Measurements from ENCODE around the gene NIBAN1. TPM values are rescaled to one million over a fixed set of nuclear protein-coding genes. Genes with fewer than 3 reads are reported as not detected.

Gene NIBAN1
- total and polyA plus RNA-seq, 2 donors = 148 to 203 TPM

DNA sequence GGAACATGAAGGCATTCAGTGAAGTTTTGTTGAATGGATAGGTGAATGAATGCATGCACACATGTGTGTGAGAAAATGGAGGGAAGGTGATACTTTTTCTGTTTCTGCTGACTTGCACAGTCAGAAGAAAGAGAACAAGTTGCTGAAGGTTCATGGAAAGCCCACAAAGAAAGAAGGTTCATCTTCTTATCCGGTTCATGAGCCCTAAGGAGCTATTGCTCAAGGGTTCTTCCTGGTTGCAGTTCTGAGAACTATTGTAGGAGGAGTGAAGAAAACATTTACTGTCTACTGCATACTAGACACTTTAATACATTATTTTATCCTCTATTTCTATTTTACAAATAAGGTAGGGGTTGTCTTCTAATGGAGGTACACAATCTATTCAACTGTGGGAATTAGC is 13.4 kb upstream of the NIBAN1 start:
- Histone ChIP-seq H3K36me3 (ENCODE audit: insufficient read depth) (no peaks in the 10 kb centered on the region), H3K4me3 (ENCODE audit: low read depth, low read length) (no peak overlapping the region), H3K4me1 (ENCODE audit: insufficient read depth) (no peaks in the 10 kb centered on the region), H3K27ac (ENCODE audit: low read depth) (no peak overlapping the region)
- WGBS = 83% methylated on average over 1 of the region's 1 CpG
- no peak for DNase-seq (ENCODE audit: extremely low spot score)

DNA sequence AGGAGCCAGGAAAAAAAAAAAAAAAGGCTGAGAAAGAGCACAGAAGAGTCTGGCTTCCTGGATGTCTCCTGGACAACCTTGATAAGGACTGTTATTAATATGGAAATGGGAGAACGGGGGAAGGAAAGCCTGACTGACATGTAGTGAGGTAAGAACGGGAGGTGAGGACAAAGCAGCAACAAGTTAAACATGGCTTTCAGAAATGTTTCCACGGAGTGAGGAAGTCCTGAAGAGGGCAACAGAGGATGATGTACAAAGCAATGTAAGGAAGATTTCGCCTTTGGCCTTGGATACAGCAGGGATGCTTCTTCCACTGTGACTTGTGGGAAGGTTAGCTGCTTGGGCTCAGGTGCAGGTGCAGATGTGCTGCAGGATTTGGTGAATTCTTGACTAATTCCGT is 11.9 kb upstream of the NIBAN1 start:
- DNase-seq (ENCODE audit: extremely low spot score) = no peak

DNA sequence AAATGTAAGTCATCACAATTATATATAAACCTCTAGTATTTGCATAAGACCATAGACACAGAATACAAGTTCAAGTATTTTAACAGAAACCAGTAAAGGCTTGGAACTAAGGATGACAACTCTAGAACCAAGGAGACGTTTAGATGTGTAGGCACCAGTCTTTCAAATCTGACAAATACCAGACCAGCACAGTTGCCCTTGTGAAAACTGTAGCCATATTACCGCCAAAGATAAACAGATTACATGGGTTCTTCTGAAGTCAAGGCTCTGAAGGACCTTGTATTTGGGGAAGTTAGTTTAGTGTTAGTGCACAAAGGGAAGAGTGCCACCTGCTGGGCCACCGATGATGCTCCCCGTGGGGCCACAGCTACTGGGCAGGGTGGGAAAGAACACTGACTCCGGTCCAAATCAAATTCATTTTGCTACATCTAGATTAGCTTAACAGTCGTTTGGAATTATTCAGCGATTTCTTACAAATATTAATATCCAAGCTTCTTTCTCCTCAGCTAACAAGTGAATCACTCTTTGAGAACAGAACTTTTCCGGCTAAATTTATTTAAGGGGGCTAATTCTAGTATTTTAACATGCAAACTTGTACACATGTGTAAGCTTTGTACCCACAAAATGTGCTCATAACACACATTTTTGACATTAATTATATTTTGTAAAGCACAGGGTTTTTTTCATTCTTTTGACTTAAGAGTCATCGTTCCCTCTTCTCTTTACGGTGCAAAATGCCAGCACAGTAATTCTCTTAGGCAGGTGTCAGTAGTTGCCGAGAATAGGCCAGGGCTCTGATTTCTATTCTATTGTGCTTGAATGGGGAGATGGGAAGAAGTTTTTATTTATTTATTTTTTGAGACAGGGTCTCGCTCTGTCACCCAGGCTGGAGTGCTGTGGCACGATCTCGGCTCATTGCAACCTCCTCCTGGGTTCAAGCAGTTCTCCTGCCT is 8.0 kb upstream of the NIBAN1 start:
- Histone ChIP-seq H3K36me3 (ENCODE audit: insufficient read depth) (no peaks in the 10 kb centered on the region), H3K4me3 (ENCODE audit: low read depth, low read length) (no peak overlapping the region), H3K27ac (ENCODE audit: low read depth) (no peak overlapping the region), H3K4me1 (ENCODE audit: insufficient read depth) (no peaks in the 10 kb centered on the region)
- no peak for DNase-seq (ENCODE audit: extremely low spot score)
- 50% methylated on average over 14 of the region's 14 CpGs for WGBS

More for the DNA sequence above, 11.9 kb upstream of the NIBAN1 start:
- WGBS = 37% methylated on average over 5 of the region's 5 CpGs
- H3K4me3 ChIP-seq (ENCODE audit: low read depth, low read length) = no peak overlapping the region
- H3K4me1 ChIP-seq (ENCODE audit: insufficient read depth) = no peaks in the 10 kb centered on the region
- no peak overlapping the region for H3K27ac ChIP-seq (ENCODE audit: low read depth)
- H3K36me3 ChIP-seq (ENCODE audit: insufficient read depth) = no peaks in the 10 kb centered on the region

DNA sequence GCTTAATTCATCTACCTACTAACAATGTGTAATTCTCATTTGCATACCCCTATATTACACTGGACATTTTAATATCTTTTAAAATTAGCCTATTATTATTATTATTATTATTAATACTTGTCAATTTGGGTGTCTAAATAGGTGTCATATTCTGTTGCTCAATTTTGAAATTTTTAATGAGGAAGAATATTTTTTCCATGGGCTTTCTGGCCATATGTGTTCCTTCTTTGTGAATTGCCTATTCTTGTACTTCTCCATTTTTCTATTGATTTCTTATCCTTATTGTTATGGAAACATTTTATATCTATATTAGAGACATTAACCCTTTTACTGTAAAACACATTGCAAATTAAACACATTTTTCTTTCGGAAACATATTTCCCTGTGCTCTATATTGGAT is 6.4 kb upstream of the NIBAN1 start:
- no peak overlapping the region for H3K27ac ChIP-seq (ENCODE audit: low read depth)
- no peaks in the 10 kb centered on the region for H3K4me1 ChIP-seq (ENCODE audit: insufficient read depth)
- 93% methylated on average over 1 of the region's 1 CpG for WGBS
- no peak overlapping the region for H3K4me3 ChIP-seq (ENCODE audit: low read depth, low read length)
- no peak for DNase-seq (ENCODE audit: extremely low spot score)
- H3K36me3 ChIP-seq (ENCODE audit: insufficient read depth) = no peaks in the 10 kb centered on the region

DNA sequence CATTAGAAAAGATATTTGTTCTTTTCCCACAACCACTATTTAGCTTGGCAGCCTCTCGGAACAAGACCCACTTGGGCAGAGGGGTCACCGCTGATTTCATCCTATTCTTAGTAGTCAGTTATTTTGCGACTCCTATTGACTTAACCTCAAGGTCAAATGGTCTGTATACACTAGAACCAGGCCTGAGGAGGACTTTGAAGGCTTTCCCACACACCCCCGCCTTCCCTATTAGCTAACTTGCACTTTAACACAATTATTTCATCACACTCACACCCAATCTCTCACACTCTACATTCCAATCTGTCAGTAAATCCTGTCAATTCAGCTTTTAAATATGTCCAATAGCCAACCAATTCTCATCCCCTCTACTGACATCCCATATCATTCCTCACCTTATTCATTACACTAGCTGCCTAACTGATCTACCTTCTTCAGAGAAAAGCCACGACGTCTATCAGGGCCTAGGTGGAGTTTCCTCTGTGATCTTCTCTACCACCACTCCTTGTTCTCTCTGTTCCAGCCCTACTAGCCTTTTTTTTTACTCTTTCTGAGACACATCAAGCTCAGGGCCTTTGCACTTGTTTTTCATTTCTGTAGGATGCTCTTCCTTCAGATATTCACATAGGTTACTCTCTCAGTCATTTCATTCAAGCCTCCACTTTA is 1.0 kb upstream of the NIBAN1 start:
- 89% methylated on average over 6 of the region's 6 CpGs for WGBS
- no peak for DNase-seq (ENCODE audit: extremely low spot score)
- H3K36me3 ChIP-seq (ENCODE audit: insufficient read depth) = no peaks in the 10 kb centered on the region
- H3K4me1 ChIP-seq (ENCODE audit: insufficient read depth) = no peaks in the 10 kb centered on the region
- H3K4me3 ChIP-seq (ENCODE audit: low read depth, low read length) = no peak overlapping the region
- no peak overlapping the region for H3K27ac ChIP-seq (ENCODE audit: low read depth)

DNA sequence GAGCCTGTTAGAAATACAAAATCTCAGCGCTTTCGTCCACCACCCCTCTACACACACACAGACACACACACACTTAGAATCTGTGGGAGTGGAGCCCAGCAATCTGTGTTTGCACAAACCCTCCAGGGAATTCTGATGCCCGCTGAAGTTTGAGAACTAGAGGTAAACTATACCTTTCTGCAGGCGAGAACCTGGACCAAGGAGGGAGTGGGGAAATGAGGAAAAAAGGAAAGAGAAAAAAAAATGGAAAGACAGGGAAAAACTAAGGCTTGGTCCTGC is 468 bp upstream of the NIBAN1 start:
- WGBS = 71% methylated on average over 4 of the region's 4 CpGs

DNA sequence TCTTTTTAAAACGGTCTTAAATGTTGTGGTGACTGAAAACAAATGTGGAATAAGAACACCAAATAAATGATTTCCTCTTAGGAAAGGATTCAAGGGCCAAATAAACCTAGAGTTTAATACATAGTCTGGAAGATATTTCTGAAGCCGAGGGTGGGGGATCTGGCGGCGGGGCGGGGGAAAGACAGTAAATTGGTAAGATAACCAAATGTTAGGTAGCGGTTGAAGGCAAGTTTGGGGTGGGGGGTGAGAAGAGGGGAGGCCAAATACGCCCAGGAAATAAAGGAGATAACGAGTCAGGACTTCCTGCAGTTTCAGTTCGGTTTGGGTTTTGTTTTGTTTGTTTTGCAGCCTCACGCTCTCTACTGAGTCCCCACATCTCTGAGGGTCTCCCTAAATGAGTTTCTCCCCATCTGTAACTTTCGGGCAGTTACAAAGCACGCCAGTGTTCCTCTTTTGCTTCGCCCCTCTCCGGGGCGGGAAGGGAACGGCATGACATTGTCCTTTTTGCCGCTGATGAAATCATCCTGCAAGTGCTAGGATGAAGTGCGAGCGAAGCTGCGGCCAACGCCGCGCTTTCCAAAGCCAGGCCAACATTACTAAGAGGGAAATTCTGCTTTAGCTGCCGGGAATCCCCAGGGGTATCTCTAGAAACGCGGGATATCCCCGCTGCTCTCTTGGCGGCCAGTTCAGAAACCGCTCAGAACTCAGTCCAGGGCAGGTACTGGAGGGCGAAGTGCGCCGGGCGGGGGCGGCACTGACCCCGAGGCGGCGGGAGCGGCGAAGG is 844 bp downstream of the NIBAN1 start:
- no peak for DNase-seq (ENCODE audit: extremely low spot score)
- WGBS = under 1% methylated on average over 39 of the region's 39 CpGs
- Histone ChIP-seq H3K4me3 (ENCODE audit: low read depth, low read length) (peak overlapping the region; percentile 87), H3K36me3 (ENCODE audit: insufficient read depth) (no peaks in the 10 kb centered on the region), H3K4me1 (ENCODE audit: insufficient read depth) (no peaks in the 10 kb centered on the region), H3K27ac (ENCODE audit: low read depth) (peak overlapping the region; percentile 67)

More for the DNA sequence above, 468 bp upstream of the NIBAN1 start:
- Histone ChIP-seq H3K36me3 (ENCODE audit: insufficient read depth) (no peaks in the 10 kb centered on the region), H3K4me3 (ENCODE audit: low read depth, low read length) (peak overlapping the region; percentile 87), H3K27ac (ENCODE audit: low read depth) (no peak overlapping the region), H3K4me1 (ENCODE audit: insufficient read depth) (no peaks in the 10 kb centered on the region)
- DNase-seq (ENCODE audit: extremely low spot score) = no peak

DNA sequence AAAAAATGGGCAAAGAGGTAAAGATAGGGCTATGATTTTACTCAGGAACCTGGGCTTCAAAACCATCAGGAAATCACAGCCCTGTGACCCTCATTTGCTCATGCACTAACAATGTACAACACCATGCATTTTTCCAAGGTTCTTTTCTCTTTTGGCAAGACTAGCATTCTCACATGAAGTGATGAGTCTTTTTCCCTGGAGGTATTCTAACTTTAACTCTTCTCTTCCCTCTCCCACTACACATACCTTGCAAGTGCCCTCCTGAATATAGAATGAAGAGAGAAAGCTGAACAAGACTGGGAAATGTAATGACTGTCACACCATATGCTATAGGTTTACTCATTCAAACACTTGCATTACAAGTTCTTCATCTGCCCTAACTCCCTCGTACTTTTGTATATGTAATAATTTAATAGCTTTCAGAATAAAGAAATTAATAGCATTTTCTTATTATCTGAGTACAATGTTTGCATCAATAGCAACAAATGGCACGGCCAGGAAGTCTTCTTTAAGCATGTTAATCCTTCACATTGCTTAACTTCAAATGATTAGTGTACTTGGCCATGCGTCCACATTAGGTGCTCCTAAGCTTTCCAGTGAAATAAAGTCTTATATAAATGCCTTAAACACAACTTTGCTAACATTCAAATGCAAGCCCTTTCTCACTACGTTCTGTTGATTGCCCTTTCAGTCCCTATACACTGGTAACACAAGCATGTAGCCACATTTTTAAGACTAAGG is 1.8 kb downstream of the NIBAN1 start:
- DNase-seq (ENCODE audit: extremely low spot score) = no peak
- H3K4me1 ChIP-seq (ENCODE audit: insufficient read depth) = no peaks in the 10 kb centered on the region
- peak overlapping the region; percentile 5 for H3K27ac ChIP-seq (ENCODE audit: low read depth)
- H3K36me3 ChIP-seq (ENCODE audit: insufficient read depth) = no peaks in the 10 kb centered on the region
- 27% methylated on average over 4 of the region's 4 CpGs for WGBS
- peak overlapping the region; percentile 87 for H3K4me3 ChIP-seq (ENCODE audit: low read depth, low read length)

DNA sequence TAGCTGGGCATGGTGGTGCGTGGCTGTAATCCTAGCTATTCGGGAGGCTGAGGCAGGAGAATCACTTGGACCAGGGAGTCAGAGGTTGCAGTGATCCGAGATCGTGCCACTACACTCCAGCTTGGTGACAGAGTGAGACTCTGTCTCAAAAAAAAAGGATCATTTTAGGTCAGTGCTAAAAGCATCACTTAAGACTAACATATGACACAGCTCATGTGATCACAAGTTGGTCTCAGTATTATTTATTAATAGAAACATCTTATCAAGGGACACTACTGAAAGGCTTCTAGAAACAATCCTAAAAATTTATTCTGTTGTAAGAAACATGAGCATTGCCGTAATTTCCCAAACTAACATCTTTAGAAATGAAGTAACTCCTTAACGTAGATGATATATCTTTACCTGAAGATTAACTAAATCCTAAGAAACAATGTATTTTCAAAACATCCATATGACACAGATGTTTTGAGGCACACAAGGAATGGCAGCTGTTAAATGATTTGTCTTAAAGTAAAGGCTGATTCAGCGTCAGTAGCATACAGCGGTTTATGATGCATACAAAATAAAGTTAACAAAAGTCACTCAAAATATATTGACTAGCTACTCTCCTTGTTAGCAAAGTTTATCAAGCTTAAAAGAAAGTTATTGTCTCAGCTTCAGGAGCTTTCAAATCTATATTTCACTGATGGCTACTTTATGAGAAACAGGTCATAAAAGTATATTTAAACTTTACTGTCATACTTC is 2.6 kb downstream of the NIBAN1 start:
- Histone ChIP-seq H3K4me1 (ENCODE audit: insufficient read depth) (no peaks in the 10 kb centered on the region), H3K27ac (ENCODE audit: low read depth) (no peak overlapping the region), H3K36me3 (ENCODE audit: insufficient read depth) (no peaks in the 10 kb centered on the region), H3K4me3 (ENCODE audit: low read depth, low read length) (peak overlapping the region; percentile 87)
- no peak for DNase-seq (ENCODE audit: extremely low spot score)
- 60% methylated on average over 8 of the region's 8 CpGs for WGBS

DNA sequence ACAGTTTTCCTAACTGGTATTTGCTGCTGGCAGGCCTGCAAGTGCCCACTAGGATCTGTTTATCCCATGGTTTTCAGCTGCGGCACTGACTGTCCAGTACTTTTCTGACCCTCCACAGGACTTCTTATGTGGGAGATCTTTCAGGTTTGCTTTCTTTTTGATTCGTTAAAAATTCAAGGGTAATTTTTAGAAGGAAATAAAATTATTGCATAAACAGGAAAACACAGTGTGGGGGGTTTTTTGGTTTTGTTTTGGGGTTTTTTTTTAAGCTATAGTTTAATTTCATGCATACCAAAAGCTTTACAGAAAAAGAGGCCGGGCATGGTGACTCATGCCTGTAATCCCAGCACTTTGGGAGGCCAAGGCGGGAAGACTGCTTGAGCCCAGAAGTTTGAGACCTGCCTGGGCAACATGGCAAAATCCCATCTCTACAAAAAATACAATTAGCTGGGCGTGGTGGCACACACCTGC is 3.6 kb downstream of the NIBAN1 start:
- no peaks in the 10 kb centered on the region for H3K36me3 ChIP-seq (ENCODE audit: insufficient read depth)
- no peak overlapping the region for H3K4me3 ChIP-seq (ENCODE audit: low read depth, low read length)
- no peaks in the 10 kb centered on the region for H3K4me1 ChIP-seq (ENCODE audit: insufficient read depth)
- H3K27ac ChIP-seq (ENCODE audit: low read depth) = no peak overlapping the region
- 38% methylated on average over 5 of the region's 5 CpGs for WGBS
- no peak for DNase-seq (ENCODE audit: extremely low spot score)

DNA sequence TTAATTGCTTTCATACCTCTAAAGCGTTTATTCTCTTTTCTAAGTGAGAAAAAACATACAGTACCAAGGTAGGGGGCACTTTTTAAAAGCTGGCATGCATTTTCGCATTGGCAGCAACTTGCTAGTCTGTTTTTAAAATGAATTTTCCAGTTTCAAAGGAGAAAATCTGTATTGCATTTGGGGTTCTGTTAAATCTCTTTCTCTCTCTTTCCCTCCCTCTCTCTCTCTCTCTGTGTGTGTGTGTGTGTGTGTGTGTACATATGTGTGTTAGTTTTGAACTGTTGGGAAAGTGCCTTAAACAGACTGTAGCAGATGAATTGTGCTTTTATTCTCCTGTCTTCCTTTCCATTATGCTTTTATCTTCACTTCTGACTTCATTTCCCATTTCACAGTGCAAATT is 7.3 kb downstream of the NIBAN1 start:
- DNase-seq (ENCODE audit: extremely low spot score) = no peak
- Histone ChIP-seq H3K4me1 (ENCODE audit: insufficient read depth) (no peaks in the 10 kb centered on the region), H3K27ac (ENCODE audit: low read depth) (no peak overlapping the region), H3K4me3 (ENCODE audit: low read depth, low read length) (no peak overlapping the region), H3K36me3 (ENCODE audit: insufficient read depth) (no peaks in the 10 kb centered on the region)
- WGBS = 80% methylated on average over 2 of the region's 2 CpGs

DNA sequence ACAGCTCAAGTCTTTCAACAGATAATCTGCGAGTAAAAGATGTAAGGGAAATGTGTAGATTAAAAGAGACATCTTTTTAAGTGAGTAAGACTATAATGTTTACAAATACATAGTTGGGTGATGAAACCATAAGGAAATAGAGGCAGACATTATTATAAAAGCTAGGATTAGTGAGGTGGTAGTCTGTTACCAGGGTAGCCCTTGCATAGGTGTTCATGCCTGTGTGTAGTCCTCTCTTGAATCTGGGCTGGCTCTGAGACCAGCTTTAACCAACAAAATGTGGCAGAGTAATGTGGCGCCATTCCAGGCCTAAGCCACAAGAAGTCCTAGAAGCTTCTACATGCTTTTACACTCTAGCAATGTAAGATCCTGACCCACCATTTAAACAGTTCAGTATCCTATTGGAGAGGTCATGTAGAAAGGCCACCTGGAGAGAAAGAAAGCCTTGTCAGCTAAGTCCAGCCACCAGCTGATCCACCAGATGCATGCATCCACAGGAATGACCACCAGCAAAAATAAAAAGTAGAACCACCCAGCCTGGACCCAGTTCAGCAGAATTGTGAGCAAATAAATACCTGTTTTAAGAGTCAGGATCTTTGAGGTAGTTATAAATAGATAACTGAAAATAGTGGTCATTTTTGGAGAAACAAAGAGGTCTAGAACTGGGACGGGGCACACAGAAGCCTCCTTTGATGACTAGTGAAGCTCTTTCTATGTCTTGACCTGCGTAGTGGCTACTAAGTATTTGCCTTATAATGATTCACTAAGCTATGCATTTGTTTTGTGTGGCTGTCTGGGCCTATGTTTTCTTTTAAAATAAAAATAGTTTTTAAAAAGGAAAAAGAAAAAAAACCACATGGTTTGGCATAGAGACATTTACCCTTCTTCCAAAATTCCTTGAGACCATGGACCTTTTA is 8.1 kb downstream of the NIBAN1 start:
- DNase-seq (ENCODE audit: extremely low spot score) = no peak
- Histone ChIP-seq H3K4me1 (ENCODE audit: insufficient read depth) (no peaks in the 10 kb centered on the region), H3K27ac (ENCODE audit: low read depth) (no peak overlapping the region), H3K4me3 (ENCODE audit: low read depth, low read length) (no peak overlapping the region), H3K36me3 (ENCODE audit: insufficient read depth) (no peaks in the 10 kb centered on the region)
- 74% methylated on average over 4 of the region's 4 CpGs for WGBS

Measured in urinary bladder (tissue), 4 donors.